Activated CD8-positive, alpha-beta T cell treated with anti-CD3 and anti-CD28 coated beads for 36 hours (primary cell): ENCODE results near the gene EZR. TPM values are rescaled to one million over a fixed set of nuclear protein-coding genes. Genes with fewer than 3 reads are reported as not detected.

ENCODE experiments used
- ATAC-seq: fragments of 200-7000 bp; cut with Tn5 transposase; one replicate; pipeline ENCODE4 v1.10.0; 2021; ENCODE audit warnings: mild to moderate bottlenecking, moderate library complexity
- CTCF ChIA-PET: fragments of 350-600 bp; sonication (Branson Sonifier 250); formaldehyde crosslinking; loops from one replicate; lab custom pipeline; 2021; ENCODE audit warnings: antibody characterized with exemption; lab: Charles Lee
- POLR2A ChIA-PET: fragments of 350-600 bp; sonication (Branson Sonifier 250); formaldehyde crosslinking; loops from one replicate; lab custom pipeline; 2021; ENCODE audit warnings: antibody characterized with exemption; lab: Charles Lee
- DNase-seq: peaks from one replicate; pipeline ENCODE4 v3.0.0-alpha.2; 2020
- H3K27ac Mint-ChIP-seq: one replicate; pipeline ENCODE4 v1.8.0; 2021; ENCODE audit warnings: mild to moderate bottlenecking, mixed read lengths
- H3K27me3 Mint-ChIP-seq: one replicate; pipeline ENCODE4 v1.8.0; 2021; ENCODE audit warnings: mixed read lengths
- H3K36me3 Mint-ChIP-seq: one replicate; pipeline ENCODE4 v1.8.0; 2021; ENCODE audit warnings: low read depth, mixed read lengths
- H3K4me1 Mint-ChIP-seq: one replicate; pipeline ENCODE4 v1.8.0; 2021; ENCODE audit warnings: low read depth, mixed read lengths
- H3K4me3 Mint-ChIP-seq: one replicate; pipeline ENCODE4 v1.8.0; 2021; ENCODE audit warnings: mild to moderate bottlenecking, moderate library complexity, mixed read lengths
- H3K9me3 Mint-ChIP-seq: one replicate; pipeline ENCODE4 v1.8.0; 2021; ENCODE audit warnings: mixed read lengths
- CTCF ChIP-seq: fragments of 200-600 bp; IDR thresholded peaks from one replicate; pipeline ENCODE4 v1.8.0; 2022; ENCODE audit warnings: antibody characterized with exemption, mild to moderate bottlenecking
- intact Hi-C: fragments of 100-400 bp; cut with micrococcal nuclease; formaldehyde crosslinking; loops from one replicate; pipeline ENCODE4 v1.10.0; 2022
- total RNA-seq, 2 experiments: library from RNA; stranded (reverse); gene quantifications; one replicate each; pipeline ENCODE4 v1.2.3, GENCODE V29; 2021

EZR gene
- total RNA-seq, 2 experiments from 2014 or later: 199 to 206 TPM

GRCh38 chr6:158737710-158738615 lies 81.2 kb downstream of the EZR start:
- no peak for TF ChIP-seq CTCF
- Mint-ChIP-seq H3K27me3 (no peaks in the 10 kb centered on the region), H3K36me3 (peaks cover 77% of the 10 kb centered on the region), H3K4me3 (no peak overlapping the region), H3K4me1 (peaks cover 2% of the 10 kb centered on the region), H3K27ac (no peak overlapping the region), H3K9me3 (peaks cover 12% of the 10 kb centered on the region)
- no peak for ATAC-seq
- ChIA-PET CTCF (interaction anchor here (1.0 to 1.5 kb wide), 4 partner anchors 34 to 234 kb away, joined by 3 to 4 read pairs (median 3); no protein-coding TSS in a partner anchor), POLR2A (interaction anchor here (0.6 to 0.7 kb wide), 2 partner anchors 95 to 101 kb away, joined by 3 read pairs; no protein-coding TSS in a partner anchor)
- DNase-seq: no peak
- intact Hi-C loops: no loop called here

- no peak for ATAC-seq
- CTCF ChIA-PET: interaction anchor here (1.0 to 1.3 kb wide), 3 partner anchors 33 to 56 kb away, joined by 3 read pairs; no protein-coding TSS in a partner anchor
- DNase-seq: no peak
- Mint-ChIP-seq H3K4me3 (no peak overlapping the region), H3K4me1 (peaks cover 2% of the 10 kb centered on the region), H3K36me3 (peaks cover 83% of the 10 kb centered on the region), H3K27me3 (no peaks in the 10 kb centered on the region), H3K9me3 (peaks cover 12% of the 10 kb centered on the region), H3K27ac (no peak overlapping the region)
- intact Hi-C loops: no loop called here
- POLR2A ChIA-PET: no interaction called here
- TF ChIP-seq CTCF: no peak
Measured at GRCh38 chr6:158737082-158737709, 82.0 kb downstream of the EZR start.

- Mint-ChIP-seq H3K27me3 (no peaks in the 10 kb centered on the region), H3K27ac (no peak overlapping the region), H3K36me3 (peaks cover 88% of the 10 kb centered on the region), H3K9me3 (peaks cover 12% of the 10 kb centered on the region), H3K4me3 (no peak overlapping the region), H3K4me1 (peaks cover 2% of the 10 kb centered on the region)
- DNase-seq (no peak), ATAC-seq (no peak)
- CTCF ChIA-PET: interaction anchor here (1.6 kb wide), 1 partner anchor 44 kb away, joined by 4 read pairs; no protein-coding TSS in a partner anchor
- intact Hi-C loops: no loop called here
- TF ChIP-seq CTCF: no peak
- POLR2A ChIA-PET: no interaction called here
Measured at GRCh38 chr6:158735009-158735408, 84.2 kb downstream of the EZR start.

- intact Hi-C loops: no loop called here
- Mint-ChIP-seq H3K4me1 (no peaks in the 10 kb centered on the region), H3K27ac (no peak overlapping the region), H3K27me3 (no peaks in the 10 kb centered on the region), H3K9me3 (no peaks in the 10 kb centered on the region), H3K4me3 (no peak overlapping the region), H3K36me3 (peaks cover 84% of the 10 kb centered on the region)
- DNase-seq (no peak), ATAC-seq (no peak)
- CTCF ChIA-PET: interaction anchor here (1.0 to 1.4 kb wide), 2 partner anchors 26 to 229 kb away, joined by 3 to 5 read pairs; no protein-coding TSS in a partner anchor
- POLR2A ChIA-PET: interaction anchor here (1.1 to 2.1 kb wide), 2 partner anchors 10 to 138 kb away, joined by 3 to 7 read pairs; no protein-coding TSS in a partner anchor
- TF ChIP-seq CTCF: no peak
Measured at GRCh38 chr6:158730541-158730907, 88.6 kb downstream of the EZR start.
